ENCODE data around the gene IGSF22. TPM values are rescaled to one million over a fixed set of nuclear protein-coding genes. Genes with fewer than 3 reads are reported as not detected.

IGSF22 gene
- total RNA-seq, 2 donors from 2014 or later: 0.39 TPM; not detected in 1

- no peaks in the 10 kb centered on the region for H3K36me3 ChIP-seq
- H3K9me3 ChIP-seq: no peaks in the 10 kb centered on the region
- H3K4me1 ChIP-seq: peaks cover 0 to 14% of the 10 kb centered on the region in 2 donors
- H3K4me3 ChIP-seq: no peak overlapping the region
- no peaks in the 10 kb centered on the region for H3K27me3 ChIP-seq
- DNase-seq (ENCODE audit: low spot score): no peak
- H3K27ac ChIP-seq: no peak overlapping the region
- no peak for TF ChIP-seq CTCF (IDR thresholded peaks at IDR 0.05)
These were observed 40.0 kb upstream of the IGSF22 start for GRCh38 chr11:18766015-18766414.

DNA sequence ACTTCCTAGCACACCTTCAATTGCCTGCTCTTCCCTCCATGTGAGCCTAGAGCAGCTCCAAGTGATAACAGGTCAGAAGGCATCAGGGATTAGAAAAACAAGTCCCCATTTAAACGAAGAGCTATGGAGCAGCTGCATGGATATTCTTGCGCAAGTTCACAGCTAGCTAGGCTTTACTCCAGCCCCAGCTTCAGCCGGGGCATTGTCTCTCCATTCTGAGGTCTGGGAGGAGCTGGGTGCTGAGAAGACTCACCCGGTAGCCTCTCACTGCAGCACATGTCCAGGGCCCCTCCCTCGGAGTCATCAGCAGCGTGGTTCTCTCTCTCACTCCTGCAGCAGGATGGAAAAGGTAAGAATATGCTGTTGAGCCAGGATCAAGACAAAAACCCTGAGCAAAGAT lies 39.6 kb upstream of the IGSF22 start:
- Histone ChIP-seq H3K27ac (no peak overlapping the region), H3K36me3 (no peaks in the 10 kb centered on the region), H3K4me1 (peaks cover 0 to 14% of the 10 kb centered on the region in 2 donors), H3K27me3 (no peaks in the 10 kb centered on the region), H3K9me3 (no peaks in the 10 kb centered on the region), H3K4me3 (no peak overlapping the region)
- no peak for DNase-seq (ENCODE audit: low spot score)
- no peak for TF ChIP-seq CTCF (IDR thresholded peaks at IDR 0.05)

DNA sequence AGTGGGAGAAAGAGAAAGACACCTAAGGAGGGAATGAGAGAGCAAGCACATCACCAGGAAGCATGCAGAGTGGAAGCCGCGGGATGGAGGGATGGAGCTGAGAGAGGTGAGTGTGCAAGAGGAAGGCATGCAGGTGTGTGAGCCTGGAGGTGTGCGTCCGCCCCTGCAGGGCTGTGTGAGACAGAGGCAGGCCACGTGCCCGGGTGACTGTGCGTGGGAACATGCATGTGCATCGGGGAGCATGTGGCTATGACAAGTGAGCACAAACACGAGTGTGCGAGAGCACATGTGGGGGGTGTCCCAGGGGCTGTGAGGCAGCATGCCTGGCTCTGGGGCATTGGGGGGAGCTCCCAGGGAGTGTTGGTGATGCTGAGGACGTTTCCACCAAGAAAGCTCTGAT lies 35.8 kb upstream of the IGSF22 start:
- no peaks in the 10 kb centered on the region for H3K27me3 ChIP-seq
- no peak overlapping the region for H3K4me3 ChIP-seq
- no peak for DNase-seq (ENCODE audit: low spot score)
- H3K36me3 ChIP-seq: no peaks in the 10 kb centered on the region
- H3K4me1 ChIP-seq: no peaks in the 10 kb centered on the region
- no peak for TF ChIP-seq CTCF (IDR thresholded peaks at IDR 0.05)
- H3K9me3 ChIP-seq: no peaks in the 10 kb centered on the region
- H3K27ac ChIP-seq: no peak overlapping the region

DNA sequence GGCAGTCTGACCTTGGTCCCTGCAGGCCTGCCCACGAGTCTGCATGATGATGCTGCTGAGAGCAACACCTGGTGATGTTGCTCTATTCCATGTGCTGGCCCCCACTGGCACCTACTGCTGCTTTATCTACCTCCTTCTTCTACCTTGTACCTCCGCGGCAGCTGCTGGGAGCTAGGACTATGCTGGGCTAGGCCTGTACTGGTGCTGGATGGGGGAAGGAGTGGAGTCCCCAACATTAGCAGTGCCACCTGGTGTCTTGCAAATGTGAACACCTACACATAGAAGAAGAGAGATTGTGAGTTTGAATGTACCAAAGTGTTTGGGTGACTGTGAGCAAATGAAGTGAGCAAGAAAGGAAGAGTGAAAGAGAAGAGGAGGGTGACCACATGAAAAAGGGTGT lies 35.2 kb upstream of the IGSF22 start:
- DNase-seq (ENCODE audit: low spot score): no peak
- Histone ChIP-seq H3K27ac (no peak overlapping the region), H3K36me3 (no peaks in the 10 kb centered on the region), H3K9me3 (no peaks in the 10 kb centered on the region), H3K27me3 (no peaks in the 10 kb centered on the region), H3K4me3 (no peak overlapping the region), H3K4me1 (no peaks in the 10 kb centered on the region)
- TF ChIP-seq CTCF (IDR thresholded peaks at IDR 0.05): no peak

DNA sequence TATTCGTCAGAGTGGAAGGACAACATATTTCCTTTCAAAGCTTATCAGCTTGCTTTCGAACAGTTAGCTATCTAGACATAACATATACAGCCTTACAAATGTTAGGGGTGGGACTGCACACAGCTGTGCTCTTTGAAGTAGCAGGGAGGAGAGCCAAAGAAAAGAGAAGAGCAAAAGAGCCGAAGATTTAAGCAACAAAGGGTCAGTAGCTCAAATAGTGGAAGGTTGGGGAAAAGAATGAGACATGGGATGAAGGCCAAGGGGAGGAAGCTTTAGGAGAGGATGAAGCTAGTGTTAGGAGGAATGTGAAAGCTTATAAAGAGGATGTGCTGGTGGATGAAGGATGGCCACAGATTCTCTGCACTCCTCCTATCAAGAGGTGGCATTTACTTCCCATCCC lies 31.8 kb upstream of the IGSF22 start:
- no peaks in the 10 kb centered on the region for H3K9me3 ChIP-seq
- no peaks in the 10 kb centered on the region for H3K4me1 ChIP-seq
- H3K36me3 ChIP-seq: no peaks in the 10 kb centered on the region
- no peak for TF ChIP-seq CTCF (IDR thresholded peaks at IDR 0.05)
- H3K27me3 ChIP-seq: no peaks in the 10 kb centered on the region
- DNase-seq (ENCODE audit: low spot score): no peak
- H3K4me3 ChIP-seq: no peak overlapping the region
- H3K27ac ChIP-seq: no peak overlapping the region

- DNase-seq (ENCODE audit: low spot score): no peak
- Histone ChIP-seq H3K9me3 (no peaks in the 10 kb centered on the region), H3K4me1 (no peaks in the 10 kb centered on the region), H3K36me3 (no peaks in the 10 kb centered on the region), H3K4me3 (no peak overlapping the region), H3K27ac (no peak overlapping the region), H3K27me3 (no peaks in the 10 kb centered on the region)
- no peak for TF ChIP-seq CTCF (IDR thresholded peaks at IDR 0.05)
These were observed 30.9 kb upstream of the IGSF22 start for GRCh38 chr11:18756889-18757288.
